ENCODE measurements around the gene KAZN. TPM values are rescaled to one million over a fixed set of nuclear protein-coding genes. Genes with fewer than 3 reads are reported as not detected.

Gene KAZN
- total RNA-seq, 3 donors from 2014 or later: 0.35 to 1.7 (median 1.2) TPM

DNA sequence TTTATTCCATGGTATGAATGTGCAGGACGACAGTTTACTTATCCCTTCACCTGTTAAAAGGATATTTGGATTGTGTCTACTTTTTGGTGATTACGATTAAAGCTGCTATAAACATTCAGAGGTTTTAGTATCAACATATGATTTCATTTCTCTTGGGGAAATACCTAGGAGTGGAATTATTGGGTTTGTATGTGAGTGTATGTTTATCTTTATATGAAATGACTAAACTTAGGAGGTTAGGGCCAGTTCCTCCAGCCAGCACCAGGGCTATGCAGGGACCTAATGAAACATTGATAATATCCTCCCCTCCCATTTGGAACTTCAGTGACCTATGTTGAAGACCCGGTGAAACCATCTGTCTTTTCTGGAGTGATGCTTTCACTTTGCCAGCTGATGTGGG lies 568.9 kb downstream of the KAZN start:
- no peaks in the 10 kb centered on the region for H3K36me3 Mint-ChIP-seq (ENCODE audit: insufficient read depth)
- H3K9me3 Mint-ChIP-seq: no peaks in the 10 kb centered on the region
- peaks cover 2% of the 10 kb centered on the region for H3K4me1 Mint-ChIP-seq (ENCODE audit: low read depth)
- no peak overlapping the region for H3K4me3 Mint-ChIP-seq
- ATAC-seq: no peak
- no peak for DNase-seq
- H3K27me3 Mint-ChIP-seq (ENCODE audit: low read depth): peaks cover 10% of the 10 kb centered on the region
